Stimulated activated naive B cell treated with anti-CD40 and anti-IgM and Interleukin-4, amounts not matched to agents 10 μg/mL and 1 μg/mL and 100 μg/mL, for 72 hours (primary cell): ENCODE results near the gene SRP72.
A peak's percentile ranks its signal among the peaks of the same experiment; 100 is the strongest.
"Not testable (repeated sequence)": the region's sequence is repeated elsewhere in the genome, so short reads cannot be mapped to it uniquely, and the experiment has no call there.

ENCODE experiments used
- ATAC-seq, 2 donors: fragments of 150-1000 bp; cut with Tn5 transposase; replicated peaks; 2 replicates each; pipeline ENCODE4 v1.10.0; 2021; ENCODE audit warnings: moderate library complexity in 1 of 2
- DNase-seq: peaks from one replicate; pipeline ENCODE4 v3.0.0; 2021
- H3K27ac Mint-ChIP-seq: one replicate; pipeline ENCODE4 v1.8.0; 2022; ENCODE audit warnings: mild to moderate bottlenecking, mixed read lengths
- H3K27me3 Mint-ChIP-seq, 2 donors: one replicate each; pipeline ENCODE4 v1.8.0; 2022; ENCODE audit warnings: mixed read lengths in 2 of 2
- H3K36me3 Mint-ChIP-seq, 2 donors: one replicate each; pipeline ENCODE4 v1.8.0; 2022; ENCODE audit warnings: mixed read lengths in 2 of 2, mild to moderate bottlenecking in 1 of 2
- H3K4me1 Mint-ChIP-seq, 2 donors: one replicate each; pipeline ENCODE4 v1.8.0; 2022; ENCODE audit warnings: mixed read lengths in 2 of 2, mild to moderate bottlenecking in 1 of 2
- H3K4me3 Mint-ChIP-seq, 2 donors: one replicate each; pipeline ENCODE4 v1.8.0; 2022; ENCODE audit warnings: mild to moderate bottlenecking in 2 of 2, mixed read lengths in 2 of 2, moderate library complexity in 1 of 2
- H3K9me3 Mint-ChIP-seq, 2 donors: one replicate each; pipeline ENCODE4 v1.8.0; 2022; ENCODE audit warnings: mixed read lengths in 2 of 2, mild to moderate bottlenecking in 1 of 2

SRP72 gene

DNA sequence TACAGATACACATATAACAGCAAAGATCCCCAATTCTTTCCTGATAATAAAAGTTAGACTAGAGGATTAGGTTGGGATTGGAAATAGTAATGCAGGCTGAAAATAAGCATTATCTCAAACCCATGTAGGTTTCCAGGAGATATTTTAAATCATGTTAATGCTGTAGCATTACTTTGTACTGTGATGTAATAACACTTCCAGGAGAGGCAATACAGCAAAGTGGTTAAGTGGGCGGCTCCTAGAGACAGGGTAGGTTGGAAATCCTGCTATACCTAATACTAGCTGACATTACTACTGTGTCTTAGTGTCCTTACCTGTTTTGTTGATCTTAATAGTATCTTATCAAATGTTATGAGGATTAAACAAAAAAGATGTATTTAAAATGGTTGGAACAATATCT lies 21.7 kb upstream of the SRP72 start:
- no peak overlapping the region for H3K4me3 Mint-ChIP-seq
- H3K9me3 Mint-ChIP-seq: no peaks in the 10 kb centered on the region
- no peak overlapping the region for H3K27ac Mint-ChIP-seq
- peaks cover 36 to 44% of the 10 kb centered on the region in 2 donors for H3K36me3 Mint-ChIP-seq
- peaks cover 8 to 28% of the 10 kb centered on the region in 2 donors for H3K4me1 Mint-ChIP-seq
- no peak for DNase-seq
- ATAC-seq: no peak
- H3K27me3 Mint-ChIP-seq: no peaks in the 10 kb centered on the region

DNA sequence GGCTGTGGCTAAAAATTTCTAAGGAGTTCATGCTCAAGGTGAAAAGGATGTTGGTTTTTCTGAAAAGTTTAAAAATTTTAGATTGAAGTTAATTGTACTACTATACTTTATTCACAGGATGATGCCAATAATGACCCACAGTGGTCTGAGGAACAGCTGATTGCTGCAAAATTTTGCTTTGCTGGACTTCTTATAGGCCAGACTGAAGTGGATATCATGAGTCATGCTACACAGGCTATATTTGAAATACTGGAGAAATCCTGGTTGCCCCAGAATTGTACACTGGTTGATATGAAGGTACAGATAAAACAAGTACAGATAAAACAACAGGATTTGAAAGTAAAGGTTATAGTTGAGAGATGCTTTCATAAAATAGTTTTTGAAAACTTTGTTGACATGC lies 19.1 kb upstream of the SRP72 start:
- no peak for ATAC-seq
- H3K27ac Mint-ChIP-seq: no peak overlapping the region
- no peaks in the 10 kb centered on the region for H3K9me3 Mint-ChIP-seq

DNA sequence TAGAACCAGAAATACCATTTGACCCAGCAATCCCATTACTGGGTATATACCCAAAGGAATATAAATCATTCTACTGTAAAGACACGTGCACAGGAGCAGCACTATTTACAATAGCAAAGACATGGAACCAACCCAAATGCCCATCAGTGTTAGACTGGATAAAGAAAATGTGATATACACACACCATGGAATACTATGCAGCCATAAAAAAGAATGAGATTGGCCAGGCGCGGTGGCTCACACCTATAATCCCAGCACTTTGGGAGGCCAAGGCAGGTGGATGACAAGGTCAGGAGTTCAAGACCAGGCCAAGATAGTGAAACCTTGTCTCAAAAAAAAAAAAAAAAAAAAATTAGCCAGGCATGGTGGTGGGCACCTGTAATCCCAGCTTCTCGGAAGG lies 17.9 kb upstream of the SRP72 start:
- H3K27me3 Mint-ChIP-seq, H3K27ac Mint-ChIP-seq, H3K9me3 Mint-ChIP-seq, H3K4me3 Mint-ChIP-seq, ATAC-seq, DNase-seq: not testable (repeated sequence)
- Mint-ChIP-seq H3K4me1 (peaks cover 9 to 18% of the 10 kb centered on the region in 2 donors), H3K36me3 (peaks cover 33 to 49% of the 10 kb centered on the region in 2 donors)

More for the DNA sequence above, 19.1 kb upstream of the SRP72 start:
- peaks cover 31 to 41% of the 10 kb centered on the region in 2 donors for H3K36me3 Mint-ChIP-seq
- peaks cover 7 to 27% of the 10 kb centered on the region in 2 donors for H3K4me1 Mint-ChIP-seq
- DNase-seq: no peak
- no peaks in the 10 kb centered on the region for H3K27me3 Mint-ChIP-seq
- no peak overlapping the region for H3K4me3 Mint-ChIP-seq

DNA sequence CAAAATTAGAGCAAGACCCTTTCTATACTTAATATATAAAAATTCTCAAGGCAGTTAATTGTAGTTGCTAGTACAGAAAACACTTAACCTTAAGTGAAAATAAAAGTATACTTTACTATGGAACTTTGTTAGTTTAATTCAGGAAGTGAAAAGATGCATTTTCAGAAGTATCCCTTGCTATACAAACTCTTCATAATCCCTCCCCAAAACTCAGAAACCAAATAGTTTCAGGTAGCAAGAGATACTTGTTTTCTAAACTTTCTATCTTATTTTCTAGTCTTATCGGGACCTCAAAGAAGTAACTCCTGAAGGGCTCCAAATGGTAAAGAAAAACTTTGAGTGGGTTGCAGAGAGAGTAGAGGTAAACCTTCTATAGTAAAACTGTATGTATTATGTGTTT lies 17.1 kb upstream of the SRP72 start:
- Mint-ChIP-seq H3K9me3 (no peaks in the 10 kb centered on the region), H3K4me1 (peaks cover 9% of the 10 kb centered on the region in 2 donors), H3K27me3 (no peaks in the 10 kb centered on the region), H3K27ac (no peak overlapping the region), H3K4me3 (no peak overlapping the region), H3K36me3 (peaks cover 33 to 54% of the 10 kb centered on the region in 2 donors)
- ATAC-seq (no peak), DNase-seq (no peak)

DNA sequence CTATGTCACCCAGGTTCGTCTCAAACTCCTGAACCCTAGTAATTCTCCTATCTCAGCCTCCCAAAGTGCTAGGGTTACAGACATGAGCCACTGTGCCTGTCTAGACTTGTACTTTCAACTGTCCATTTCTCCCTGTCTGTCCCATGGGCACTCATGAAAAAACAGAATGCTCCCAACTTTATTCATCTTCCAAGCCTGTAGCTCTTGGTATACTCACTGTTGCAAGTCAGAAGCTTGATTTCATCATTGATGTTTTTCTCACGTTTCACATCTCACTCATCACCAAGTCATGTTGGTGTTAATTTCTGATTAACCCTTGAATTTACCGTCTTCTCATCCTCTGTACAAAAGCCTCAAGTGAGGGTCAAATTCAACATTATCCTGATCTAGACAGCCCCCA lies 7.3 kb upstream of the SRP72 start:
- Mint-ChIP-seq H3K4me3 (no peak overlapping the region), H3K36me3 (peaks cover 40 to 52% of the 10 kb centered on the region in 2 donors), H3K27me3 (no peaks in the 10 kb centered on the region), H3K4me1 (peaks cover 7 to 15% of the 10 kb centered on the region in 2 donors), H3K27ac (no peak overlapping the region), H3K9me3 (no peaks in the 10 kb centered on the region)
- DNase-seq (no peak), ATAC-seq (no peak)

DNA sequence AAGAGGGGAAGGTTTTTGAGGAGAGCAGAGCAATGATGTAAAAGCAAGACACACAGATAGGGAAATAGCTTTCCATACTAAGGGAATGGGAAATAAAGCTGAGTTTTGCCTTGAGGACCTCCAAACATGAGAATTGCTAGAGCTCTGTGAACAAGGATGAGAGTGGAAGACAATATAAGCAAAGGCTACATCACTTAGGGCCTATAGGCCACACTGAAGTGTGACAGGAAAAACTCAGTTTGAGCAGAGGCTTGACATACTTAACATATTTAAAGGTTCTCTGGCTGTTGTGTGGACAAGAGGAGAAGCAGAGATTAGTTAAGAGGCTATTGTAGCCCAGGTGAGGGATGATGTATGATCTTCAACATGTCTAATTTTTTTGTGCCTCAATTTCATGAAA lies 5.3 kb upstream of the SRP72 start:
- ATAC-seq: no peak
- Mint-ChIP-seq H3K9me3 (no peaks in the 10 kb centered on the region), H3K27me3 (no peaks in the 10 kb centered on the region), H3K36me3 (peaks cover 27 to 42% of the 10 kb centered on the region in 2 donors), H3K27ac (no peak overlapping the region), H3K4me3 (no peak overlapping the region), H3K4me1 (peaks cover 14 to 29% of the 10 kb centered on the region in 2 donors)
- DNase-seq: no peak

DNA sequence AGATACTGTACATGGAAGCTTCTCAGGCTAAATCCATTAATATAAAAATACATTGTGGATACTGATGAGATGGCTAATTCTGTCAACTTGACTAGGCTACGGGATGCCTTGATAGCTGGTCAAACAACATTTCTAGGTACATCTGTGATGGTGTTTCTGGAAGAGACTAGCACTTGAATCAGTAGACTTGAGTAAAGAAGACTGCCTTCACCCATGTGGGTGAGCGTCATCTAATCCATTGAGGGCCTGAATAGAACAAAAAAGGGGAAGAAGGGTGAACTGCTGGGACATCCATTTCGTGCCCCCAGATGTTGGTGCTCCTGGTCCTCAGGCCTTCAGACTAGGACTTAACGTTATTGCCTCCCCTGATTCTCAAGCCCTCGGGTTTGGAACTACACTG lies 3.7 kb upstream of the SRP72 start:
- no peak overlapping the region for H3K4me3 Mint-ChIP-seq
- no peaks in the 10 kb centered on the region for H3K9me3 Mint-ChIP-seq
- DNase-seq (no peak), ATAC-seq (no peak)
- no peak overlapping the region for H3K27ac Mint-ChIP-seq
- H3K4me1 Mint-ChIP-seq: peaks cover 20 to 37% of the 10 kb centered on the region in 2 donors
- peaks cover 28 to 39% of the 10 kb centered on the region in 2 donors for H3K36me3 Mint-ChIP-seq
- H3K27me3 Mint-ChIP-seq: no peaks in the 10 kb centered on the region

DNA sequence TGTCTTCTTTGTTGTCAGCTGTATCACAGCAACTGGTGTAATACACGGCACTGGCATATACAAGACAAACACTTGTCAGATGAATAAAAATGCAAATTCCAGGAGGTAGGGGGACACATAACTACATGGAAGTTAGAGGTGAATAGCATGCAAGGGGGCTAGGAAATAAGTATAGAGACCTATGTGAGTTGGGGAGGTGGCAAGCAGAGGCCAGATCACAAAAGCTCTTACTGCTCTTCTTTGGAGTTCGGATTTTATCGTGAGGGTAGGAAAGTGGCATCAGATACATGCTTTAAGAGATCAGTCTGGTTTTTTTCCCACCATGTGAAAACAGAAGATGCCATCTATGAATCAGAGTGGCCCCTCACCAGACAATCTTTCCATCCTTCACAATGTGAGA lies 2.8 kb upstream of the SRP72 start:
- H3K4me3 Mint-ChIP-seq: peak overlapping the region; percentile 9 to 42

DNA sequence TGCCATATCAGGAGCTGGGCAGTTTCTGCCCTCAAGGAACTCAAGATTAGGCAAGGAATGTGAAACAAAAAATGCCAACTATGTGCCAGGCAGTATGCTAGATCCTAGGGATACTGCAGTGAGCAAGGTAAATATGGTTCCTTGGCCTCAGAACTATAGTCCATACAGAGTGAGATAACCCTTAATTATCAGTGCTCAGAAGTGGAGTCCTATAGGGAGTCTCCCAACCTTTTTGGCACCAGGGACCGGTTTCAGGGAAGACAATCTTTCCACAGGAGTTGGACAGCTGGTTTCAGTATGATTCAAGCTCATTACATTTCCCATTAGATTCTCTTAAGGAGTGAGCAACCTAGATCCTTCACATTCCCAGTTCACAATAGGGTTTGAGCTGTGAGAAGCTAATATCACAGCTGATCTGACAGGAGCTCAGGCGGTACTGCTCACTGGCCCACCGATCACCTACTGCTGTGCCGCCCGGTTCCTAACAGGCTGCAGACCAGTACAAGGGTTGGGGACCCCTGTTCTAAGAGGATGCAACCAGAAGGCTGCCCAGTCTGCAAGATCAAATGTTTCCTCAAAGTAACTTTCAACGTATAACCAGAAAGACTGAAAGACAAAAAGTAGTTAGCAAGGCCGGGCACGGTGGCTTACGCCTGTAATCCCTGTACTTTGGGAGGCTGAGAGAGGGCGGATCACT lies 1.7 kb upstream of the SRP72 start:
- DNase-seq (no peak), ATAC-seq (no peak)
- Mint-ChIP-seq H3K27ac (peak overlapping the region; percentile 99), H3K9me3 (no peaks in the 10 kb centered on the region), H3K4me1 (peaks cover 31 to 45% of the 10 kb centered on the region in 2 donors), H3K4me3 (peak overlapping the region; percentile 97 to 98), H3K36me3 (peaks cover 20 to 36% of the 10 kb centered on the region in 2 donors), H3K27me3 (no peaks in the 10 kb centered on the region)

More for the DNA sequence above, 2.8 kb upstream of the SRP72 start:
- peaks cover 24 to 43% of the 10 kb centered on the region in 2 donors for H3K4me1 Mint-ChIP-seq
- DNase-seq (no peak), ATAC-seq (no peak)
- no peaks in the 10 kb centered on the region for H3K9me3 Mint-ChIP-seq
- H3K36me3 Mint-ChIP-seq: peaks cover 28 to 40% of the 10 kb centered on the region in 2 donors
- no peak overlapping the region for H3K27ac Mint-ChIP-seq
- H3K27me3 Mint-ChIP-seq: no peaks in the 10 kb centered on the region

DNA sequence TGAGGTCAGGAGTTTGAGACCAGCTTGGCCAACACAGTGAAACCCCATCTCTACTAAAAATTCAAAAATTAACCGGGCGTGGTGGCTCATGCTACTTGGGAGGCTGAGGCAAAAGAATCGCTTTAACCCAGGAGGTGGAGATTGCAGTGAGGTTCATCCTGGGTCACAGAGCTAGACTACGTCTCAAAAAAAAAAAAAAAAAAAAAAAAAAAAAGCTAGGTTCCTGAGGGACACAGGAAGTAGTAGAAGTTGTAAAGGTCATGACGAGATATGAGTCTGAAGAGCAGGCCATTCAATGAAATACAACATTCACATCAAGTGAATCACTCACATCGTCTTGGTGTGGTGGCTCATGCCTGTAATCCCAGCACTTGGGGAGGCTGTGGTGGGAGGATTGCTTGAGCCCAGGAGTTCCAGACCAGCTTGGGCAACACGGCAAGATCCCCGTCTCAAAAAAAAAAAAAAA lies 1.1 kb upstream of the SRP72 start:
- peak; percentile 31 to 38 for ATAC-seq
- Mint-ChIP-seq H3K36me3 (peaks cover 20 to 36% of the 10 kb centered on the region in 2 donors), H3K27ac (peak overlapping the region; percentile 99), H3K4me1 (peaks cover 31 to 45% of the 10 kb centered on the region in 2 donors), H3K4me3 (peak overlapping the region; percentile 97 to 98)
- not testable (repeated sequence) for DNase-seq, H3K9me3 Mint-ChIP-seq, H3K27me3 Mint-ChIP-seq

DNA sequence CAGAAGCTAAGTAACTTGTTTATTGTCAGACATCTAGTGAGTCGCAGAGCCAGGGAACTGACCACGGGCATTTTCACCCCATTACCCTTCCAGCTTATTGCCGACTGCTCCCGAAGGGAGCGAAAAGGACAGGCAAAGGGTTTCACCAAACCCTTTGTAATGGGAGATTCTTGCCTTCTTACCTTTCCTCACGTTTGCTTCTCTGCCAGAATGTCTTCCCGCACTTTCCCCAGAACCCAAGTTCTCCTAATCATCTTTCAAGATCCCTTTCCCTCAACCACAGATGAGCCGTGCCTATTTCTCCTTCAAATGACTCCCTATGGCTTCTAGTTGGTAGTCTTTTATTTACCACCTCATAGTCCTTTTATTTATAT lies 520 bp upstream of the SRP72 start:
- H3K36me3 Mint-ChIP-seq: peaks cover 19 to 35% of the 10 kb centered on the region in 2 donors
- H3K9me3 Mint-ChIP-seq: no peaks in the 10 kb centered on the region
- peaks cover 31 to 45% of the 10 kb centered on the region in 2 donors for H3K4me1 Mint-ChIP-seq
- DNase-seq (no peak), ATAC-seq (no peak)
- peak overlapping the region; percentile 99 for H3K27ac Mint-ChIP-seq
- H3K27me3 Mint-ChIP-seq: no peaks in the 10 kb centered on the region
- H3K4me3 Mint-ChIP-seq: peak overlapping the region; percentile 97 to 98

DNA sequence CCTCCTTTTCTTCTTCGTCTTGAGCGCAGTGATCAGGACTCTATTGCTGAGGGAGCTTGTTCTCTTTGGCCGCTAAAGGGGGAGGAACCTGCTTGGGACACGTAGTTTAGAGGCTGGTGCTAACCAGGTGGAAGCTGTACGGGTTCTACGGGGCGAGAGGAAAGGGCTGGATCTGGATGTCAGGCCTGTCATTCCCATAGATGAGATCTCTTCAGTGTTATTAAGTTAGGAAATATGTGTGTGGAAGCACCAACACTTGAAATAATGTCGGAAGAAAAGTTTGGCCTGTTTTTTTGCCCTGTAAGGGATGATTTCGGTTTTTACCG lies 643 bp downstream of the SRP72 start:
- Mint-ChIP-seq H3K27ac (peak overlapping the region; percentile 99), H3K36me3 (peaks cover 12 to 26% of the 10 kb centered on the region in 2 donors), H3K27me3 (no peaks in the 10 kb centered on the region), H3K9me3 (no peaks in the 10 kb centered on the region), H3K4me1 (peaks cover 31 to 45% of the 10 kb centered on the region in 2 donors), H3K4me3 (peak overlapping the region; percentile 97 to 98)
- ATAC-seq (peak; percentile 51 to 60), DNase-seq (no peak)

DNA sequence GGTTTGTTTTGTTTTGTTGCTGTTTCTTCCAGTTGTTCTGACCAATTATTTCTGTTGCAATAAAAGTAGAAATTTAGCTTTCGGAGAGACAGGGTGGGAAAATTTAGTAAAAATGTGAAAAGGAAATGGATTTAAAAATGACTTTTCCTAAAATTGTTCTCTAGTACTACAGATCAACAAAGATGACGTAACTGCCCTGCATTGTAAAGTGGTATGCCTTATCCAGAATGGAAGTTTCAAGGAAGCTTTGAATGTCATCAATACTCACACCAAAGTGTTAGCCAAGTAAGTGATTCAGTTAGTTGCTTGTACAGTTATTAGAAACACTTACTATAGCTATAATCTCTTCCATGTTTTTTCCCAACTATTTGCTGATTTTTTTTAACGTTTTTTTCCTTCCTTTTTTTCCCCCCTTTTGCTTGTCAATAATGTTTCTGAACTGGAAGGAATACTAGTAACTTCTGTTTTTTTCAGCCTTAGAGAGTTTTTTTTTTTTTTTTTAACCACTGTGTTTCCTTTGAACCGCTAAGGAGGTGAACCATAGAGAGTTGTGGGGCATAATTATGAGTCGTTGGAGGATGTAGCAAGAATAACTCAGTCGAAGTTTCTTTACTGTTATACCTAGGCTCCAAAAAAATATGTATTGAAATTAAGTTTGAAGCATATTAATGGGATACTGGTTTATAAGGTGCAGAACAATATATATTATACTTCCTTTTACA lies 2.2 kb downstream of the SRP72 start:
- DNase-seq (no peak), ATAC-seq (peak; percentile 22 to 42)
- Mint-ChIP-seq H3K4me3 (peak overlapping the region; percentile 63 to 68), H3K9me3 (no peaks in the 10 kb centered on the region), H3K36me3 (peaks cover 15 to 30% of the 10 kb centered on the region in 2 donors), H3K27ac (peak overlapping the region; percentile 37), H3K4me1 (peaks cover 24 to 40% of the 10 kb centered on the region in 2 donors), H3K27me3 (no peaks in the 10 kb centered on the region)

DNA sequence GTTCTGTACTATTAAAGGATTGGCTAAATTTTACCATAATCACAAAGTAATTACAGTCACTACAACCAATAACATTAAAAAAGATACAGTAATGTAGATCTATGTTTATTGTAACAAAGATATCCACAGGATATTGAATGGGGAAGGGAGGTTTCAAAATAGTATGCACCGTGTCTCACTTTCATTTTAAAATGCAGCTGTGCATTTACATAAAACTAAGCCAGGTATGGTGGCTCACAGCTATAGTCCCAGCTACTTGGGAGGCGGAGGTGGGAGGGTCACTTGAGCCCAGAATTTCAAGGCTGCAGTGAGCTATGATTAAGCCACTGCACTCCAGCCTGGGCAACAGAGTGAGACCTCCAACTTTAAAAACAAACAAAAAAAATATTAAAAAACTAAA lies 8.5 kb downstream of the SRP72 start:
- Mint-ChIP-seq H3K4me1 (no peaks in the 10 kb centered on the region), H3K4me3 (no peak overlapping the region), H3K27ac (no peak overlapping the region), H3K9me3 (no peaks in the 10 kb centered on the region), H3K27me3 (no peaks in the 10 kb centered on the region), H3K36me3 (peaks cover 24 to 45% of the 10 kb centered on the region in 2 donors)
- no peak for DNase-seq
- no peak for ATAC-seq

DNA sequence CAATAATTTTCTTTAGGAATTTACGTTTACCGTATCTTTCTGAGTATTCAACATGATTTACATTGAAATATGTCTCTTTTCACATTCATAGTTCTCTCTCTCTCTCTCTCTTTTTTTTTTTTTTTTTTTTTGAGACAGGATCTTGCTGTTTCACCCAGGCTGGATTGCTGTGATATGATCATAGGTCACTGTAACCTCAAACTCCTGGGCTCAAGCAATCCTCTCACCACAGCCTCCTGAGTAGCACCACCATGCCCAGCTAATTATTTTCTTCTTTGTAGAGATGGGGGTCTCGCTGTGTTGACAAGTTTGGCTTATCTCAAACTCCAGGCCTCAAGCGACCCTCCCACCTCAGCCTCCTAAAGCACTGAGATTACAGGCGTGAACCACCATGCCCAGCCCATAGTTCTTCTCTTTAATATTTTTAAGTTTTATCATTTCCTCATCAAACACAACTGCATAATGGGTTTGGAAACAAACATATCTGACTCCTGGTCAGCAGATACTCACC lies 9.8 kb downstream of the SRP72 start:
- no peak for DNase-seq
- Mint-ChIP-seq H3K27me3 (no peaks in the 10 kb centered on the region), H3K36me3 (peaks cover 26 to 45% of the 10 kb centered on the region in 2 donors), H3K9me3 (no peaks in the 10 kb centered on the region), H3K4me3 (no peak overlapping the region), H3K27ac (peak overlapping the region; percentile 56), H3K4me1 (no peaks in the 10 kb centered on the region)
- no peak for ATAC-seq
